Gastroesophageal sphincter (tissue), 4 donors: ENCODE results near the gene EP300. TPM values are rescaled to one million over a fixed set of nuclear protein-coding genes. Genes with fewer than 3 reads are reported as not detected.

Source experiments
- ATAC-seq: fragments of 150-250 bp; one replicate; pipeline ENCODE4 v1.9.1; 2016; ENCODE audit warnings: mild to moderate bottlenecking, moderate library complexity
- H3K27ac ChIP-seq, 4 donors: fragments of 200-600 bp; sonication (generic) in 3 of 4; 1 replicate in 3 of 4; 2 replicates in 1 of 4; pipeline ENCODE4 v1.5.1; 2016 to 2019
- H3K27me3 ChIP-seq: fragments of 200-600 bp; sonication (generic); one replicate; pipeline ENCODE4 v1.5.1; 2019
- H3K36me3 ChIP-seq, 2 donors: fragments of 200-600 bp; sonication (generic); one replicate each; pipeline ENCODE4 v1.5.1; 2019; ENCODE audit warnings: control low read depth in 1 of 2
- H3K4me1 ChIP-seq, 3 donors: fragments of 200-600 bp; sonication (generic); 1 replicate in 2 of 3; 2 replicates in 1 of 3; pipeline ENCODE4 v1.5.1; 2016 to 2019; ENCODE audit warnings: control low read depth in 2 of 3
- H3K4me3 ChIP-seq, 2 donors: fragments of 200-600 bp; sonication (generic); one replicate each; pipeline ENCODE4 v1.5.1; 2019; ENCODE audit warnings: mild to moderate bottlenecking in 1 of 2, moderate library complexity in 1 of 2
- H3K9me3 ChIP-seq, 3 donors: fragments of 200-600 bp; sonication (generic); one replicate each; pipeline ENCODE4 v1.5.1; 2017 to 2019; ENCODE audit warnings: control low read depth in 2 of 3
- EP300 ChIP-seq: sonication (generic); formaldehyde crosslinking; IDR thresholded peaks from one replicate; pipeline ENCODE4 v1.6.1; 2017; ENCODE audit warnings: antibody characterized with exemption, mild to moderate bottlenecking
- POLR2A ChIP-seq, 2 donors: fragments of 450-650 bp; IDR thresholded peaks; one replicate each; pipeline ENCODE4 v1.6.1; 2017; ENCODE audit warnings: antibody characterized with exemption in 2 of 2, mild to moderate bottlenecking in 2 of 2, moderate library complexity in 1 of 2
- POLR2AphosphoS5 ChIP-seq: sonication (generic); formaldehyde crosslinking; IDR thresholded peaks from one replicate; pipeline ENCODE4 v1.6.1; 2017; ENCODE audit warnings: antibody characterized with exemption
- WGBS, 2 donors: methylation state at CpG; one replicate each; pipeline ENCODE4 v1.1.5; 2018; ENCODE audit warnings: low coverage in 1 of 2; 5-methylcytosine and 5-hydroxymethylcytosine counted together
- total RNA-seq, 4 donors: library from RNA; depleted of rRNA; stranded (reverse); fragments of >200 nt; gene quantifications; one replicate each; pipeline ENCODE4 v1.1.0, GENCODE V29; 2016
- TF ChIP-seq, protein P1 (sequence below), 4 experiments: fragments of 200-600 bp in 2 of 4; fragments of 450-650 bp in 2 of 4; sonication (generic) in 1 of 4; IDR thresholded peaks; one replicate each; pipeline ENCODE4 v1.5.1; 2017 to 2019; ENCODE audit warnings: antibody characterized with exemption in 4 of 4, mild to moderate bottlenecking in 2 of 4, moderate library complexity in 2 of 4

EP300 gene
- total RNA-seq, 4 donors from 2014 or later = 57.8 to 107 (median 79.2) TPM

DNA sequence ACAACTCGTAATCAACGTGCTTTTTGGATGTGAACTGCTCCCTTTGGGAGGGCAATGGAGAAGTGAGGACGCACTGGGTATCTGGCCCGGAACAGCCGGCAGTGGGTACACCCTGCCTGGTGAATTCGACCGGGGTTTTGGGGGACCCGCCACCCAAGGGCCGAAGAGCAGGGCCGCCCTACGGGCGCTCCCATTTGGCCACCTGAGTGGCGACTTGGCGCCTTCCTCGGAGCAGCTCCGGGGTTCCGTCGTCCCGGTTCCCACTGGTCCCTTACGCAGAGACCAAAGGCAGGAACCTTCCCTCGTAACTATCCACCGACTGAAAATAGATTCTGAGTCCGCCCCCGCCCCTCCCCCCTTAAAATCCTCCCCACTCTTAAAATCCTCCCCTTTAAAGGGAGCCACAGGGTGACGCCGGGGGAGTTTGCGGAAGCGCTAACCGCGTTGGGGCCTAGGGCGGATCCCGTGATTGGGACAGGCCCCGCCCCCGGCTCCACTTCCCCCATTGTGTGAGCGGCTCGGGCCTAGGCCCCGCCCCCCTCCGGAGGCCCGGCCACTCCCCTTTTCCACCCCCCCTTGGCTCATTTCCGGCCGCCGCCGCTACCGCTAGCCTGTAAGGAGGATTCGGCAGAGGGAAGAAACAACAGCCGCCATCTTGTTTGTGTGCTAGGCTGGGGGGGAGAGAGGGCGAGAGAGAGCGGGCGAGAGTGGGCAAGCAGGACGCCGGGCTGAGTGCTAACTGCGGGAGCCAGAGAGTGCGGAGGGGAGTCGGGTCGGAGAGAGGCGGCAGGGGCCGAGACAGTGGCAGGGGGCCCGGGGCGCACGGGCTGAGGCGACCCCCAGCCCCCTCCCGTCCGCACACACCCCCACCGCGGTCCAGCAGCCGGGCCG is 1.0 kb upstream of the EP300 start:
- peak overlapping the region; percentile 87 to 96 for H3K4me3 ChIP-seq
- H3K4me1 ChIP-seq = peaks cover 0 to 39% (median 9%) of the 10 kb centered on the region in 3 donors
- WGBS, 2 donors = 0% methylated on average over 6 to 7 of the region's 67 CpGs

DNA sequence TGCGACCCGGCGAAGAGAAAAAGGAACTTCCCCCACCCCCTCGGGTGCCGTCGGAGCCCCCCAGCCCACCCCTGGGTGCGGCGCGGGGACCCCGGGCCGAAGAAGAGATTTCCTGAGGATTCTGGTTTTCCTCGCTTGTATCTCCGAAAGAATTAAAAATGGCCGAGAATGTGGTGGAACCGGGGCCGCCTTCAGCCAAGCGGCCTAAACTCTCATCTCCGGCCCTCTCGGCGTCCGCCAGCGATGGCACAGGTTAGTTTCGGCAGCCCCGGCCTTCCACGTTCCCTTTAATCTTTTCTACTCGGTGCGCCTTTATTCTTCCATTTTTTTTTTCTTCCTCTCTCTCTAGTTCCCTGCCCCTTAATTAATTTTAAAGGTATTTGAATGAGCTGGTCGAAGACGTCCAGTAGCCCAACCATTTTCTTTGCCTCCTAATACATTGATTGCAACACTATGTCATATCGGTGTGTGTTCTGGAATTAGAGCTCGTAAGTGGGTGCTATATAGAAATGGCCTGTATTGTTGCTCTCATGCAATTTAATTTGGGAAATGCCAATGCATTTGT is 537 bp downstream of the EP300 start:
- TF ChIP-seq, protein P1, sequence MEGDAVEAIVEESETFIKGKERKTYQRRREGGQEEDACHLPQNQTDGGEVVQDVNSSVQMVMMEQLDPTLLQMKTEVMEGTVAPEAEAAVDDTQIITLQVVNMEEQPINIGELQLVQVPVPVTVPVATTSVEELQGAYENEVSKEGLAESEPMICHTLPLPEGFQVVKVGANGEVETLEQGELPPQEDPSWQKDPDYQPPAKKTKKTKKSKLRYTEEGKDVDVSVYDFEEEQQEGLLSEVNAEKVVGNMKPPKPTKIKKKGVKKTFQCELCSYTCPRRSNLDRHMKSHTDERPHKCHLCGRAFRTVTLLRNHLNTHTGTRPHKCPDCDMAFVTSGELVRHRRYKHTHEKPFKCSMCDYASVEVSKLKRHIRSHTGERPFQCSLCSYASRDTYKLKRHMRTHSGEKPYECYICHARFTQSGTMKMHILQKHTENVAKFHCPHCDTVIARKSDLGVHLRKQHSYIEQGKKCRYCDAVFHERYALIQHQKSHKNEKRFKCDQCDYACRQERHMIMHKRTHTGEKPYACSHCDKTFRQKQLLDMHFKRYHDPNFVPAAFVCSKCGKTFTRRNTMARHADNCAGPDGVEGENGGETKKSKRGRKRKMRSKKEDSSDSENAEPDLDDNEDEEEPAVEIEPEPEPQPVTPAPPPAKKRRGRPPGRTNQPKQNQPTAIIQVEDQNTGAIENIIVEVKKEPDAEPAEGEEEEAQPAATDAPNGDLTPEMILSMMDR (IDR thresholded peaks at IDR 0.05) = no peak
- no peak for TF ChIP-seq POLR2AphosphoS5
- TF ChIP-seq POLR2A (IDR thresholded peaks at IDR 0.05) = no peak
- TF ChIP-seq EP300 = no peak
- 0 to 1% methylated on average over 16 to 28 of the region's 31 CpGs for WGBS, 2 donors
- Histone ChIP-seq H3K27ac (peak overlapping the region; percentile 95 to 100 (median 100)), H3K36me3 (no peaks in the 10 kb centered on the region), H3K4me3 (peak overlapping the region; percentile 69 to 87), H3K4me1 (peaks cover 3 to 55% (median 18%) of the 10 kb centered on the region in 3 donors), H3K27me3 (no peaks in the 10 kb centered on the region), H3K9me3 (no peaks in the 10 kb centered on the region)
- no peak for ATAC-seq

More for the DNA sequence above, 1.0 kb upstream of the EP300 start:
- no peaks in the 10 kb centered on the region for H3K27me3 ChIP-seq
- peak; percentile 78 to 79 for TF ChIP-seq POLR2A (IDR thresholded peaks at IDR 0.05)
- TF ChIP-seq POLR2AphosphoS5 = peak; percentile 85
- TF ChIP-seq, protein P1 (IDR thresholded peaks at IDR 0.05) = peak in 2 of 4 experiments; percentile 15 to 20
- no peak for TF ChIP-seq EP300
- peak overlapping the region; percentile 99 to 100 (median 100) for H3K27ac ChIP-seq
- peak; percentile 97 for ATAC-seq
- no peaks in the 10 kb centered on the region for H3K36me3 ChIP-seq
- H3K9me3 ChIP-seq = no peaks in the 10 kb centered on the region

DNA sequence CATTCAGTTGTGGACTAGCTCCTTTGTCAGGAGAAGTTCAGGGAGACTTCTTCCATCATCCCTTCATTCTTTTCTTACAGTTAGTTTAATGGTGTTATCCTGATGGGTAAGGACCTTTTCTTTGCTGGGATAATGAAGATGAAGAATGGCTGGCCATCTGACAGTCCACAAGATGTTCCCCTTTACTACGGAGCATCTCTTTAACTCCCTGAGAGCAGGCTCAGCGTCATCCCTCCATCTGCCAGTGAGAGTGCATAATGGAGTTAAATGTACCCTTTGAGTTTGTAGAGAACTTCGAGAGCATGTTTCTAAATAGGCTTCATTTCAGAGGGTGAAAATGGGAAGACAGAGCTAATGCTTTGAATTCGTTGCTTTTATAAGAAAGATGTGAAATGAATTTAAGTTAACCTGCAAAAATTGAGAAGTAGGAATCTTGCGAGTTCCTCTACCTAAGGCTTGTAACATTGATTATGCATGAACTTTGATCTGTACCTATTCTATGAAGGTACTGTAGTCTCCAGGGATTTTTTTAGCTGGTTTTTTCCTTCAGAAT is 1.7 kb downstream of the EP300 start:
- peak overlapping the region; percentile 69 to 87 for H3K4me3 ChIP-seq
- no peaks in the 10 kb centered on the region for H3K27me3 ChIP-seq
- H3K27ac ChIP-seq = peak overlapping the region in 3 of 4 donors; percentile 21 to 100 (median 99)
- 0 to 1% methylated on average over 5 of the region's 5 CpGs for WGBS, 2 donors
- ATAC-seq = no peak
- peaks cover 3 to 65% (median 18%) of the 10 kb centered on the region in 3 donors for H3K4me1 ChIP-seq
- no peak for TF ChIP-seq POLR2AphosphoS5
- TF ChIP-seq EP300 = no peak
- H3K36me3 ChIP-seq = no peaks in the 10 kb centered on the region
- H3K9me3 ChIP-seq = no peaks in the 10 kb centered on the region

DNA sequence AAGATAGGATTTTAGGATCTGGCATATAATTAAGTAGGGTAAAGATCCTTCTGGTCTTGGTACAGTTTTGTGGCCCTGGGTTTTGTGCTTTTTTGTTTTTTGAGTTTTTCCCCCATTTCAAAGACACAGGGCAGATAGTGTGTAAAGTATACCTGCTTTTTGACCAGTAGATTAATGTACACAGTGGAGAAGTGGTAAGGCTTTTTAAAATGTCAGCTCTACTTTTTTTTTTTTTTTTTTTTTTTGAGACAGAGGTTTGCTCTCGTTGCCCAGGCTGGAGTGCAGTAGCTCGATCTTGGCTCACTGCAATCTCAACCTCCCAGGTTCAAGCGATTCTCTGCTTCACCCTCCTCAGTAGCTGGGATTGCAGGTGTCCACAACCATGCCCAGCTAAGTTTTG is 4.0 kb downstream of the EP300 start:
- H3K27ac ChIP-seq = peak overlapping the region in 1 of 4 donors; percentile 26
- no peaks in the 10 kb centered on the region for H3K27me3 ChIP-seq
- WGBS, 2 donors = 62% methylated on average over 3 of the region's 3 CpGs; no CpG with 5 or more reads in 1 of the 2 donors
- H3K36me3 ChIP-seq = no peaks in the 10 kb centered on the region
- H3K4me3 ChIP-seq = peak overlapping the region in 1 of 2 donors; percentile 87
- peaks cover 3 to 81% (median 29%) of the 10 kb centered on the region in 3 donors for H3K4me1 ChIP-seq
- TF ChIP-seq POLR2A (IDR thresholded peaks at IDR 0.05) (no peak), POLR2AphosphoS5 (no peak), EP300 (no peak)
- TF ChIP-seq, protein P1 (IDR thresholded peaks at IDR 0.05) = no peak
- H3K9me3 ChIP-seq = no peaks in the 10 kb centered on the region
- ATAC-seq = no peak

DNA sequence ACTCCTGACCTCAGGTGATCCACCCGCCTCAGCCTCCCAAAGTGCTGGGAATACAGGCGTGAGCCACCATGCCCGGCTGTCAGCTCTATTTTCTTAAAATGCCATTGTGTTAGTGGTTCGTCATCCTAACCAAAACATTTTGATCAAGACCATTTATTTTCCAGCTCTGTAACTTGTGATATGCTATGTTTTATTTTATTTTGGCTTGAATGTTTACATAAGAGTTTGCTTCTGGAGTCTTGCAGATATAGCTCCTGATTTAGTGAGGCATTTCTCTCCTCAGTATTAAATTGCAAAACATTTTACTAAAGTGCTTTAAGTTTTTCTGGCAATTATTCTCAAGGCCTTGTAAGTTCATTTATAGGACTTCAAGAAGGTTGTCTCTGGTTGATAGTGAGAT is 4.4 kb downstream of the EP300 start:
- no peak for ATAC-seq

More for the DNA sequence above, 4.4 kb downstream of the EP300 start:
- no peaks in the 10 kb centered on the region for H3K27me3 ChIP-seq
- H3K36me3 ChIP-seq = no peaks in the 10 kb centered on the region
- 43 to 68% methylated on average over 4 of the region's 4 CpGs for WGBS, 2 donors
- peak overlapping the region in 1 of 4 donors; percentile 26 for H3K27ac ChIP-seq
- H3K4me3 ChIP-seq = peak overlapping the region in 1 of 2 donors; percentile 87
- no peaks in the 10 kb centered on the region for H3K9me3 ChIP-seq
- no peak for TF ChIP-seq EP300
- H3K4me1 ChIP-seq = peaks cover 3 to 85% (median 32%) of the 10 kb centered on the region in 3 donors
